Ishikawa (cell line): ENCODE results near the gene AMMECR1.

Experiments used
- CEBPB ChIP-seq: IDR thresholded peaks from 2 replicates; pipeline ENCODE4 v1.6.1; 2012
- CREB1 ChIP-seq: IDR thresholded peaks from 2 replicates; pipeline ENCODE4 v1.6.1; 2012; ENCODE audit warnings: low read depth
- EGR1 ChIP-seq: IDR thresholded peaks from 2 replicates; pipeline ENCODE4 v1.6.1; 2012
- EP300 ChIP-seq: IDR thresholded peaks from 2 replicates; pipeline ENCODE4 v1.6.1; 2012; ENCODE audit warnings: borderline replicate concordance
- FOXM1 ChIP-seq: IDR thresholded peaks from 2 replicates; pipeline ENCODE4 v1.6.1; 2012; ENCODE audit warnings: low read depth, borderline replicate concordance
- NFIC ChIP-seq: IDR thresholded peaks from 2 replicates; pipeline ENCODE4 v1.6.1; 2012
- RAD21 ChIP-seq: IDR thresholded peaks from 2 replicates; pipeline ENCODE4 v1.6.1; 2012; ENCODE audit warnings: low read depth
- TAF1 ChIP-seq: IDR thresholded peaks from 2 replicates; pipeline ENCODE4 v1.6.1; 2012; ENCODE audit warnings: low read depth, mild to moderate bottlenecking
- TCF12 ChIP-seq: IDR thresholded peaks from 2 replicates; pipeline ENCODE4 v1.6.1; 2012; ENCODE audit warnings: low read depth
- TEAD4 ChIP-seq: IDR thresholded peaks from 2 replicates; pipeline ENCODE4 v1.6.1; 2012
- YY1 ChIP-seq: IDR thresholded peaks from 2 replicates; pipeline ENCODE4 v1.6.1; 2012; ENCODE audit warnings: low read depth
- TF ChIP-seq, protein P1 (sequence below): IDR thresholded peaks from 2 replicates; pipeline ENCODE4 v1.6.1; 2012
- TF ChIP-seq, protein P2 (sequence below): IDR thresholded peaks from 2 replicates; pipeline ENCODE4 v1.6.1; 2012; ENCODE audit warnings: low read depth, mild to moderate bottlenecking
- TF ChIP-seq, protein P3 (sequence below): IDR thresholded peaks from 2 replicates; pipeline ENCODE4 v1.6.1; 2012

DNA sequence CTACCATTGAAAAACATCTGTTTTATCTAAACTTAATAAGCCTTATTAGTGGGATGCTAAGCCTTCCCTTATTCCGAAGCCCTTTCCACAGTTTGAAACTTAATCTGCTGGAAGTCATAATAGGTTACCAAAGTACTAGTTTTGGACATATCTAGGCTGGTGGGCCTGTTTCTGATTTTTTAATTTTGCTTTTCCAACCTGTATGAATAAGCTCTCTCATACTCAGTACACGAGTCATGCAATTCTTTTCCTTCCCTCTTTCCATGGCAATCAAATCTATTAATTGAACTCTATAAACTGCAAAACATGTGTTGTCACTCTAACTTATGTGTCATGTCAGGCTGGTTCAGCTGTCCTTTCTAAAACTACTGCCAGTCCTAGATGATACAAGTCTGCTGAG lies 91.0 kb downstream of the AMMECR1 start:
- TF ChIP-seq RAD21 (no peak), NFIC (no peak), EP300 (no peak), CEBPB (no peak), TCF12 (no peak), TAF1 (no peak), EGR1 (no peak), TEAD4 (no peak), YY1 (no peak), CREB1 (no peak), FOXM1 (no peak)
- TF ChIP-seq, protein P1, sequence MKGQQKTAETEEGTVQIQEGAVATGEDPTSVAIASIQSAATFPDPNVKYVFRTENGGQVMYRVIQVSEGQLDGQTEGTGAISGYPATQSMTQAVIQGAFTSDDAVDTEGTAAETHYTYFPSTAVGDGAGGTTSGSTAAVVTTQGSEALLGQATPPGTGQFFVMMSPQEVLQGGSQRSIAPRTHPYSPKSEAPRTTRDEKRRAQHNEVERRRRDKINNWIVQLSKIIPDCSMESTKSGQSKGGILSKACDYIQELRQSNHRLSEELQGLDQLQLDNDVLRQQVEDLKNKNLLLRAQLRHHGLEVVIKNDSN = no peak
- TF ChIP-seq, protein P2, sequence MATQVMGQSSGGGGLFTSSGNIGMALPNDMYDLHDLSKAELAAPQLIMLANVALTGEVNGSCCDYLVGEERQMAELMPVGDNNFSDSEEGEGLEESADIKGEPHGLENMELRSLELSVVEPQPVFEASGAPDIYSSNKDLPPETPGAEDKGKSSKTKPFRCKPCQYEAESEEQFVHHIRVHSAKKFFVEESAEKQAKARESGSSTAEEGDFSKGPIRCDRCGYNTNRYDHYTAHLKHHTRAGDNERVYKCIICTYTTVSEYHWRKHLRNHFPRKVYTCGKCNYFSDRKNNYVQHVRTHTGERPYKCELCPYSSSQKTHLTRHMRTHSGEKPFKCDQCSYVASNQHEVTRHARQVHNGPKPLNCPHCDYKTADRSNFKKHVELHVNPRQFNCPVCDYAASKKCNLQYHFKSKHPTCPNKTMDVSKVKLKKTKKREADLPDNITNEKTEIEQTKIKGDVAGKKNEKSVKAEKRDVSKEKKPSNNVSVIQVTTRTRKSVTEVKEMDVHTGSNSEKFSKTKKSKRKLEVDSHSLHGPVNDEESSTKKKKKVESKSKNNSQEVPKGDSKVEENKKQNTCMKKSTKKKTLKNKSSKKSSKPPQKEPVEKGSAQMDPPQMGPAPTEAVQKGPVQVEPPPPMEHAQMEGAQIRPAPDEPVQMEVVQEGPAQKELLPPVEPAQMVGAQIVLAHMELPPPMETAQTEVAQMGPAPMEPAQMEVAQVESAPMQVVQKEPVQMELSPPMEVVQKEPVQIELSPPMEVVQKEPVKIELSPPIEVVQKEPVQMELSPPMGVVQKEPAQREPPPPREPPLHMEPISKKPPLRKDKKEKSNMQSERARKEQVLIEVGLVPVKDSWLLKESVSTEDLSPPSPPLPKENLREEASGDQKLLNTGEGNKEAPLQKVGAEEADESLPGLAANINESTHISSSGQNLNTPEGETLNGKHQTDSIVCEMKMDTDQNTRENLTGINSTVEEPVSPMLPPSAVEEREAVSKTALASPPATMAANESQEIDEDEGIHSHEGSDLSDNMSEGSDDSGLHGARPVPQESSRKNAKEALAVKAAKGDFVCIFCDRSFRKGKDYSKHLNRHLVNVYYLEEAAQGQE = no peak
- TF ChIP-seq, protein P3, sequence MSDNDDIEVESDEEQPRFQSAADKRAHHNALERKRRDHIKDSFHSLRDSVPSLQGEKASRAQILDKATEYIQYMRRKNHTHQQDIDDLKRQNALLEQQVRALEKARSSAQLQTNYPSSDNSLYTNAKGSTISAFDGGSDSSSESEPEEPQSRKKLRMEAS = no peak
